HG03558 (cell line): ENCODE measurements around the gene TUT1.
"Not testable (repeated sequence)": the region's sequence is repeated elsewhere in the genome, so short reads cannot be mapped to it uniquely, and the experiment has no call there.

Source experiments
- ATAC-seq: cut with Tn5 transposase; IDR thresholded peaks from one replicate; pipeline ENCODE4 v1.9.1; 2021; ENCODE audit warnings: moderate number of reproducible peaks; ENCODE audit not compliant: unreplicated experiment; ENCODE audit errors: extremely low read depth

The TUT1 gene

DNA sequence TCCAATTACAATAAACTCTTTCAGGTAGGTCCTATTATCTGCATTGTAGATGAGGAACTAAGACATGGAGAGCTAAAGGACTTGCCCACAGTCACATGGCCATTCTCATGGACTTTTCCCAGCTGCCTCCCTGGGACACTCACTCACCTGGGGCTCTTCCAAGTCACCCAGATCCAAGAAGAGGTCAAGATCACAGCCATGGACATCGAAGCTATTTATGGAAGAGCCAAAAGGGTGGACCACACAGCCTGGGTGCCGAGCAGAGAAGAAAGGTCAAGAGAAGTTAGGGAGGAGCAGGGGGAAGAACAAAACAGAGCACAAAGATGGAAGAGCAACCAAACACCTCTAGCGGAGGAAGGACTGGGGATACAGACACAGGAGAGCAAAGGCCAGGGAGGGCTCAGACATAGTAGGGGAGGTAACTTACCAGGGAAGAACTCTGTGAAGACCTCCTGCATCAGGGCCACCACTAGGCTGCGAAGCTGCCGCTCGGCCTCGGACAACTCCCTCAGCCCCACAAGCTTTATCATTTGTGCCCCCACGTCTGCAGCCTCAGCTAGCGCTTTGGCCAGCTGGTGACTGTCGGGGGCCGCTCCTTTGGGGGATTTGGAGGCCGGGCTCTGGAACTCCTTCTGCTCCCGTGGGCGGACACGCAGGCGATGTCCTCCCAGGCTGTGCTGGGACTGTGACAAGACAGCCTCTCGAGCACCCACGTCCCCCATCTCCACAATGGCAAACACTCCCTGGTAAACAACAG lies 10.2 kb downstream of the TUT1 start:
- no peak for ATAC-seq

DNA sequence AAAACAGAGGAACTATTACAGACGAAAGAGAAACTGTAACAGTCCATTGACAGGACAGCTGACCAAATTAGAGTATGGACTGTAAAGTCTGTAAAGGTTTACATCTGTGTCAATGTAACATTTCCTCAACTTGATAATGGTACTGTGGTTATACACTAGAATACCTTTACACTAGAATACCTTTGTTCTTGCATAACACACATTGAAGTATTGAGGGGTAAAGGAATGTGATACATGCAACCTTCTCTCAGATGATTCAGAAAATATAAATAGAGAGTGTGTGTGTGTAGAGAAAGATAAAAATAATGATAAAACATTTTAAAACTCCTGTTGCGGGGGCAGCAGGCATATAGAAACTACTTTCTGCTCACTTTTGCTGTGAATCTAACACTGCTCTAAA lies 12.1 kb downstream of the TUT1 start:
- no peak for ATAC-seq

DNA sequence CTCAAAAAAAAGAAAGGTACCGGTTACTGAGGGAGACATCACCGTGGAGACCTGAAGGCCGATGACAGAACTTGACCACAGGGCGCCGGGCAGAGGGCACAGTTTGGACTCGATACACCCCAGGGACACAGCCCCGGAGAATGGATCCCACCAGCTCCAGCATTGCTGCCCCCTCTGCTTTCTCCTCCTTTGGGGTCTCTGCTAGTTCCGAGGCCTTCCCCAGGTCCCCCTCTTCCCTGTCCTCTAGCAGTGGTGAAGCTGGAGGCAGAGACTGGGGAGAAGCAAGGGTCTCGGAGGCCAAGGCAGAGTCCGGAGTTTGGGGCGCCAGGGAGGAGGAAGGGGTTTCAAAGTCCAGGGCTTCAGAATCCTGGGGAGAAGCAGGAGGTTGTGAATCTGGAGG lies 12.8 kb downstream of the TUT1 start:
- no peak for ATAC-seq

DNA sequence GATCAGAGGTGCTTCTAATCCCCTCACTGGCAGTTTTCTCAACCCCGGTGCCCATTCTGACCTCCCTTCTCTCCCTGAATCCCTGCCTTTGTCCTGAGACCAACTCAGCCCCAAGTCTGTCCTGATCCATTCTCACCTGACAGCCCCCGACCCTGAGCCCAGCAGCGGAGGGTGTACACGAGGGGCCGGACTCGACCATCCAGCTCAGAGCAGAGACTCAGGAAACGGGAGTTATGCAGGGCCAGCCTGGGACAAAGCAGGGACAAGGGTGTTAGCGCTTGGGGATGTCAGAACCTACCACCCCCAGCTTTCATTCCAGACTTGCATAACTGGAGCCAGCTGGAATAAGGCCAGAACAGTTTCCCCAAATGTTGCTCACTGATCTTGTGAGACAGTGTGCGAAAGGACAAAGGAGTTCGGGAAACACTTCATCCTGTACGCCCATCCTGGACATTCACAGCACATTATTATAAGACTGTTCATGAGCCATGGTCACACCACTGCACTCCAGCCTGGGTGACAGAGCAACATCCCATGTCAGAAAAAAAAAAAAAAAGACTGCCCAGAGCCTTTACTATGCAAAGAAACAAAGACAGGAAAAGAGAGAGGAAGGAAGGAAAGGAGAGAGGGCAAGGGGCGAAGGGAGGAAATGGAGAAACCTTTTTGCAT lies 14.1 kb downstream of the TUT1 start:
- ATAC-seq: no peak

DNA sequence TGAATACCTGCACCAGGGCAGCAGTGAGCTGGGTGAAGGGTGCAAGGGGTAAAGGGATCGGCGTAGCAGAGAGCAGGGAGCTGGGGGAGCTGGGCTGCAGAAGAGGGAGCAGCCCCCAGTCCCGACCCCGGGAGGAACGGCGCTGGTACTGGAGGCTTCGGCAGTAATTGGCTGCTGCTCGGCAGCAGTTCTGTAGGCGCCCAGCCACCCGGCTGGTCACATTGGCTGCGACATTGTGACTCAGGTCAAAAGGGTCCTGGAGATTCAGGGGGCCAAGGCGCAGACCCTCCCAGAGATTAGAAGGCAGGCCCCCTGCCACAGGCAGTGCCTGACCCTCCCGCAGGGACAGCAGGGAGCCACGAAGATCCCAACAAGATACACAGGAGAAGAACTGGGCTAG lies 15.5 kb downstream of the TUT1 start:
- no peak for ATAC-seq

DNA sequence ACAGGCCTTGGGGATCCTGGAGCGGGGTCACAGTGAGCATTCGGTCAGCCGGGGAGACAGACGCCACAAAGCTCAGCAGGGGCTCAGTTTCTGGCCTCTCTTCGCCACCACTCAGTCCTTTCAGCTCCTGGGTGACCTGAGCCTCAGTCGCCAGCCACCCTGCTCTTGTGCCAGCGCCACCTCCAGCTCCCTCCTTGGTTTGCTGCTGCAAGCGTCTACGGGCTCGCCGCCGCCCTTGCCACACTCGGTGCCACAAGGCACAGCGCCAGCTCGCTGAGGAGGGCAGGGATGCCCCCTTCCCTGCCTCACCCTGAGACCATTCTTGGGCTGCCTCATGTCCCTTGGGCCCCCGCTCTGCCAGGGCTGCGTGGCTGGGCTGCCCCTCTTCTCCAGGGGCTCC lies 16.2 kb downstream of the TUT1 start:
- ATAC-seq: no peak

DNA sequence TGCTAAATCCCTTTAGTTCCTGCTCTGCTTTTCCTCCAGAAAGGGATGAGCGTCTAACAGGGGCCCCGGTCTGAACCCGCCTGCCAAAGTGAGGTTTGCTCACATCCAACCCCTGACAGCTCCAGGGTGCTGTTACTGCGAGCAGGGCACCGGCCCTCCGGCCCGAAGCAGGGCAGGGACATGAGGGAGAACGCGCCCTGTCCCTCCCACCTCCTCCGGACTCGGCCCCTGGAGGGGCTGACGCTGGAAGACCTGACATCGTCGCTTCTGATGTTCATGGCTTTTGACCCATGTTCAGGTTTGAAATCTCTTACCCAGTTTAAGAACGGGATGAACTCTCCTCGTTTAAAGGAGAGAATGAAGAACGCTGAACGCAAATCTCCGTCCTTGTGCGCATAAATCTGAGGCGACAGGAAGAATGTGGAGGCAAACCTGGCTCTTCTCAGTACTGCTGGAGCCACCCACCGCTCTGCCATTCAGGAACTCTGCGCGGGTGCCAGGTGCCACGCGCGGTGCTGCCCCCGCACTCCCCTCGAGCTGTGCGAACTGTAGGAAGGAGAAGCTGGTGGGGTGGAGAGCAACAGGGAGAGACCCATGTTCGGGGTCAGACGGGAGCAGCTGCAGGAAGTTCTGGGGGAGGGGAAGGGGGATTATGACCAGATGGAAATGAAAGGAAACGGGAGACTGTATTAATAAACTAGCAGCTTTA lies 16.8 kb downstream of the TUT1 start:
- no peak for ATAC-seq

DNA sequence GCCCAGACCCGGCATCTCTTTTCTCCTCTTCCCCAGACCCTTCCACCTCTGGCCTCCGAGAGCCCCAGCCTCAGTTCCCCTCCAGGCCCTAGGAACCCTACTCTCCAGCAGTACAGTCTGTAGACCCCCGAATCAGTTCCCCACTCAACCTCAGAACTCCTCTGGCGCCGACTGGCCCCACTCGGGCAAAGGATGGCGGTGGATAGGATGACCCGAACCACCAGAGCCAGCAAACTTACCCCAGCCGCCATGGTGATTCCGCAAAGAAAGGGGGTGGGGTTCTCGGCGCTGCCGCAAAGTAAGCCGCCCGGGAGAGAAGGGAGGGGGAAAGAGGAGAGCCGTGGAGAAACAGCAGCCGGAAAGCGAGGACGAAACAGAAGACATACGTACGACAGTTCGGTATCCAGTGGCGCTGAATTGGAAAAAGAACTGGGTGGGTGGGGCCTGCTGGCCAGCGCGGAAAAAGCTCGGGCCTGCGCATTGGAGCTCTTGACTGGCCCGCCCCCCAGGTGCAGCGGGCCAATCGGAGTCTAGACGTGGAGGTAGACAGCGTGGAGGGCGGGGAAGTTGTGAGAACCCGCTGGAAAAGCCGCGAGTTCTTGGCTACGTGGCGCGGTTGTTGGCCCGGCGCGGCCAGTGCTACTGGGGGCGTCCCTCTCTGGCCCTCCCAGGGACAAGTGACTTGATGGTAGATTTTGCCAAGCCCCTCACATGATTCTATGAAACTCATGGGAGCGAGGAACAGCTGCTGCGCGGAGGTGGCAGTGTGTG lies 17.5 kb downstream of the TUT1 start, which contains the start of gene EEF1G:
TSS of gene EEF1G (minus strand) at position 300 of the 771 bp plus-strand sequence. CDS start at position 251, 49 bp downstream.
- peak; percentile 57 for ATAC-seq

DNA sequence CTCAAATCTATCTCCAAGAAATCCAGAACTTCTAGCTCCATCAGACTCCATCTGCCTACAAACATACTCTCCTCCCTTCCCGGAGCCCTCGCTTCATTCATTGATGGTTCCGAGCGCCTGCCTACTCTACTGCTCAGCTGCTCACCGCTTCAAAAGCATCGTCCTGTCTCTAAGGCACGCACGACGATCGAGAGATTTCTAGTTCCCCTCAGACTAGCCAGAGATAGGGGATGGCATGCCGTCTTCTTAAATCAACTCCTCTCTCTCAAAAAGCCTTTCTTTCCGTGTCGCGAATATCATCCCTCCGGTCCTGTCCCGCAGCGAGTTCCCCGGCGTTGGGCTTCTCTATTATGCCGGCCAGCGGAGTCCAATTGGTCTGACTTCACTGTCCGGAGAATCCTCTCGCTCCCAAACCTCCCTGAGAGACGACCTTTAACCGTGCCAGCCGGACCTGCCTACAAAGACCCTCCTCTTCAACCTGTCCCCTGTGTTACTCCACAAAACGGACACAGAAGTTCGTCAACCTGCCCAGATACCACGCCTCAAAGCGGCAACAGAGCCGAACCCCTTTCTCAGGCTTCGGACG lies 18.2 kb downstream of the TUT1 start:
- ATAC-seq: no peak

DNA sequence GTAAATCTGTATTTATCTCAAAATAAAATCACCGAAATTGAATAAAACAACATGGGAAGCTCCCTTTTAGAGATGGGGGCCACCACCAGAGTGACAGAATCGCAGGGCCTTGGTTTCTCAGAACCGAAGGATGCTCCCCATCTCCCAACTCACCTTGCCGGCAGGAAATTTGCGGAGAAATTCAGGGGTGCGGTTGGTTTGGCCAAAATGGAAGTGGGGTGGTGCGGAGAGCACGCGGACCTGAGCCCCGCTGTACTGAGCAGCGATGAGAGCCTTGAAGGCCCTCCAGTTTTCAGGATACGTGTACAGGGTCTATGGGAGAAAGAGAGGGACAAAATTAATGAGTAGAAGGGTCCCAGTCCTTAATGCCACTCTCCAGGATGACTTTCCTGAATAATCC lies 18.9 kb downstream of the TUT1 start:
- ATAC-seq: no peak

DNA sequence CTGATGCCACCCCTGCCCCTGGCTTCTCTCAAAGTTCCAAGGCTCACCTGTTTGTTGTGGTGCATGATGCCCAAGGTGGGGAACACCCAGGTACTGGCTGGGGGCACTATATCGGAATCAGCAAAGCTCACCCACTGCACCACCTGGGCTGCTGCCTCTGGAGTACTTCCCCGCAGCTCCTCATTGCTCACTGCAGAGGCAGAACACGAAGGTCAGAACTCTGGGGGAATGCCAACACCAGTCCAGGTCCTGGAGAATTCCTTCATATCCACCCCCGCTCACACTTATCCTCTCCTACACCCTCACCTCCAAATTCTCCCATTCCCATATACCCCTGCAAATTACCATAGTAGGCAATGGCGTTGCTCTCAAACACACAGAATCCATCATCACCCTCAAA lies 19.8 kb downstream of the TUT1 start:
- not testable (repeated sequence) for ATAC-seq

DNA sequence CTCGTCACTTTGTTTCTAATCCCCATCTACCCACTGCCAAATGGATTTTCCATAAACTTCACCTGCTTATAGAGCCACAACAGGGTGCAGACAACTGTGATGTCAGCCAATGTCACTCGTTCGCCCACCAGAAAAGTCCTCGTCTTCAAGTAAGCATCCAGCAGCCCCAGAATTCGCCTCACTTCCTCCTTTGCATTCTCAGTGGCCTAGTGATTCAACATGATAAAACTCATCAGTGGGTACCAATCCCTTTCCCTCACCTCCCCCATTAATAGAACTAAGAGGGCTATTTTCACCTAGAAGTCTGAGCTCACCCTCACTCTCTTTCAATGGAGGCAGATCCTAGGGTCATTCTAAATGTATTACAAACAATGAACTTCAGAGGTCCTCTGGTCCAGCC lies 20.4 kb downstream of the TUT1 start:
- not testable (repeated sequence) for ATAC-seq

DNA sequence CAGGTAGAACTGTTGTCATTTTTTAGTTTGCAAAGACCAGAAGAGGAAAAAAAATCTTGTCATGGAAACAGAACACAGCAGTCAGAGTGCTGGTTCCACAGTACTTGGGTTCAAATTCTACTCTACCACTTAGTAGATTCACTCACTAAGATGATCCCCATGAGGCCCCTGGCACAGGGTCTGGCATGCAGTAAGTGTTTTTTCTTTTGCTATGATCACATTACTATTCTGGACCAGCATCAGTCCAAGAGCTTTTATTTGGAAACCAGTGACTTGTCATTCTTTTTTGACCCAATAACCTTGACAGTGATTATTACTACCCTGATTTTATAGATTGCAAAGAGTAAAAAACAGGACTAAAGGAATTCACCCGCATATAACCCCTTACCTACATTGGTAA lies 21.7 kb downstream of the TUT1 start:
- ATAC-seq: no peak

DNA sequence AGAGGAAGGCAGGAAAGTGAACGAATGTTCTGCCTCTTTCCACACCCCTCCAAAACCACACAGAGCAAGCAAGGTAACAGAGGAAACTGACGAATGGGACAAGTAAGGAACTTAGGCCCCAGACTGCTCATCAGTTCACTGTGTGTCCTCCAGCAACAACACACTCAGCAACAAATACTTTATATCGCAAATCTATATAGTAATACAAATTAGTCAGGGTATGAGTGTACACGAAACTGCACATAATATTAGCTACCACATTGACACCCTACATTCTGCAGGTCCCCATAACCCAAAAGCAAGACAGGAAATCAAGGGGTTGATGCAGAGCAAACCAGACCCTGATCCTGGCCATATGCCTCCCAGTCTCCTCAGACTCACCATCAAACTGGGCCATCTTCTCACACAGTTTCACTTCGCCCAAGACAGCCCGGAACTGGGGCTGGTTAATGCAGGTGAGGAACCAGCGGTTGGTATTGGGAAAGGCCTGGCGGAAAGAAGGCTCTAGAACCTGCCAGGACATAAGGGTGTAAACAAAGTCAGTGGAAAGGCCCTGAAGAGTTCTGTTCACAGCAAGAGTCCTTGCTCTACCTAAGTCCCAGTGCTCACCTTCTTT lies 24.2 kb downstream of the TUT1 start:
- no peak for ATAC-seq

DNA sequence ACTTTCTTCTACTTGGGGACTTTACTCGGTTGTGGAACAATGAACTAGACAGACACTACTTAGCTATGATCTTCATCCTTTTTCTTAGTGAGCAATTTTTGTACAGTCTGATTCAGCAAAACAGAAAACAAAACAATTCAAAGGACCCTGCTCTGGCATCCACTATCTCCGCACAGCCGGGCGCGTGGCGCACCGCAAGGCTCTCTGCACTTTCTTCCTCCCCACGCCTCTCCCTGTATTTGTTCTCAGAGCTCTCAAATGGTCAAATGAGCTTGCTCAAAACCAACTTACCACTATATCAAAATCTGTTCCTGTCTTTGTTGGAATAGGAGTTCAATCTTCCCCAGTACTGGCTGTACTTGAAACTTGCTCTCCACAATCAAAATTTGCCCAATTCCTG lies 25.1 kb downstream of the TUT1 start:
- no peak for ATAC-seq

DNA sequence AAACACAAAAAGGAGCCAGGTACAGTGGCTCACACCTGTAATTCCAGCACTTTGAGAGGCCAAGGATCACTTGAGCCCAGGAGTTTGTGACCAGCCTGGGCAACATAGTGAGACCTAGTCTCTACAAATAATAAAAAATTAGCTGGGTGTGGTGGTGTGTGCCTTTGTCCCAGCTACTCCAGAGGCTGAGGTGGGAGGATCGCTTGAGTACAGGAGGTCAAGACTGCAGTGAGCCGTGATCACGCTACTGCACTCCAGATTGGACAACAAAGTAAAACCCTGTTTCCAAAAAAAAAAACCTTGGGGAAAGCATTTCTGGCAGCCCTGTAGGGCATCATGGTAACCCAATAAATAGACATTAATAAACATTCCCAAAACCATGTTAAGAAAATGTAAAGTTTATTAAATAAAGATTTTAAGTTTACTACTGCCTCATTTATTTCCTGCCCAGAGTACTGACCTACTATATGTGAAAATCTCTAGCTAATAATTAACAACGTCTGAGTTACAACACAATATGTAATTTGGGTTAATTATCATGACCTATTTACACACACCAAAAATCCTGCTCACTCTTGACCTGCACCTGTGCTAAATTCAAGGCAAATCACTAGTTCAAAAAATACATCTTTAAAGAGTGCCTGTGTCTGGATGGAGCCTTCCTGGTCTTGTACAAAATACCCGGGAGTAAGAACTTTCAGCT lies 26.1 kb downstream of the TUT1 start:
- no peak for ATAC-seq

DNA sequence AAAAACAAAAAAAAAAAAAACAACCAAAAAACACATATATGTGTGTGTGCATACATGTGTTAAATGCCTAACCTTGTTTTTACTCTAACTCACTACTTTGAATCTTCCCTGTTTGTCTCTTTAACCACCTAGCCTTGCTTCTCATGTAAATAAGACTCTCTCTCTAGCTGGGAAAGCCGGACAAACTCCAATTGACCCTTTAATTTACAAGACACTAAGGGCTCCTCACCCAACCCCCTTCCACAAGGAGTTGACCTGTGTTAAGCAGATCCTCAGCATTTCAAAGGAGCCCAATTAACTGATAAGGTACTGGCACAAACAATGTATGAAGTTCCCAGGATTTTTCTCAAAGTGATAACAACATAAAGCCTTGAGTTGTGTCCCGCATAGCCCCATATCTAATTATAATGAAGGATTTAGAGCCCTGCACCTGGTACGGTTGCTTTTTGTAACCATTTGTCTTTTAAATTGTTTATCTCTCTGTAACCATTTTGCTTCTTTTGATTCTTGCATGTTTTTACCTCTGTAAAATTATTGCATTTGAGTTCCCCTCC lies 29.6 kb downstream of the TUT1 start:
- not testable (repeated sequence) for ATAC-seq

DNA sequence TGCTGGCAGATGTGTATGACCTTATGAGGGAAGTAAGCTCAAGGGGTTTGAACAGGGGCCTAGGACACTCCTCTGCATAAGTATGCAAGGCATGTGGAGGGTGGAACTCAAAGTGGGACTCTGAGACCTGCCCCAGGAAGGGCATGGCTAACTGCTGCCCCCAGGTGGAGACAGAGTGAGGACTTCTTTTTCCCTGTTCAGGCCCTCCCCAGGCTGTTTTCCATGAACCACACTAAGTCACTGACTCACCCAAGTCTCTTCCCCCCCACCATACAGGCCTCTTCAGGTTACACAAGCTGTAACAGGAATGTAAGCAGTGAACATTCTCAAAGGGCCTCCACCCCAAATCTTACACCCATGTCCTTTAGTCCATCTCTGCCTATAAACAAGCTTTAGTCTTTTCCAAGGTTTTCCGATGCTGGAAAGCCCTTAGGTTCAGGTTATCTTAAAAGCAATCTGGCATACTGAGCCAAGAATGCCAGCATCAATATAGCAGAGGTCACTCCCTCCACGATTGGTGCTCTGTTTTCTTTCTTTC lies 30.7 kb downstream of the TUT1 start:
- ATAC-seq: no peak

DNA sequence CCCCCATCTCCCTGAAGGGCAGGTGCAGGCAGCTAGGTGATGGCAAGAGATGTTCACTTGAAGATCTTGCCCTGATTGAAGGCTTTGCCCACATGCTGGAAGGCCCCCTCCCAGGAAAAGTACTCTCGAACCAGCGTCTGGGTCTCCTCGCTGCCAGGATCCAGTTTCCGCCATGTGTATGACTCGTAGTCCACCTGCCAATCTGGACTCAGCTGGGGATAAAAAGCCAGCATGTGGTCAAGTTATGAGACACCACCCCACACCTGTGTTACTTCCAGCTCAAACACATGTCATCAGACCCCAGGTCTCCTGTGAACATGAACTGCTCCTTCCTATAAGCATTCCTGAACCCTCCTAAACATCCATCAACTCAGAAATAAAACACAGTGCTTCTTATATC lies 31.7 kb downstream of the TUT1 start:
- not testable (repeated sequence) for ATAC-seq
